Measurements from ENCODE around the gene SRPRB.

The SRPRB gene

DNA sequence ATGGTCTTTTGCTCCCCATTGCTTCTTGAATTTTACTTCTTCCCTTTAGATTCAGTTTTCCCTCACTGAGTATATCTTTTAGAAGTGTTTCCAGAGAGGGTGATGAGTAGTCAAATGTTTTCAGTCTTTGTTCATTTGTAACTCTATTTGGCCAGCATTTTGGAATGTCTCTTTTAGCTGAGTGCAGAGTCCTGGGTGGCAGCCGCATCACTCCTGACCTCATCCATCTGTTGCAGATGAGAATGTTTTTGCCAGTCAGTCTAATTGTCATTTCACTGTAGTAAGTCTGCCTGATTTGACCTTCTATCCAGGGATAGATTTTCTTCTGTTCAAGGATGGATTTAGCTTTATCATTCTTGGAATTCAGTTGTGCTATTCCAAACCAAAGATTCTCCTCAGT, 7.3 kb downstream of the SRPRB start:
- peaks cover 13% of the 10 kb centered on the region for H3K36me3 ChIP-seq (ENCODE audit: control insufficient read depth, insufficient read depth, low read length)
- no peak overlapping the region for H3K4me3 ChIP-seq (replicated peaks; ENCODE audit: low read depth, low read length)
- no peak for DNase-seq (ENCODE audit: extremely low read depth, insufficient read length)
- no peaks in the 10 kb centered on the region for H3K27me3 ChIP-seq (replicated peaks; ENCODE audit: control insufficient read depth, insufficient read depth, low read length)
- TF ChIP-seq, protein P1, sequence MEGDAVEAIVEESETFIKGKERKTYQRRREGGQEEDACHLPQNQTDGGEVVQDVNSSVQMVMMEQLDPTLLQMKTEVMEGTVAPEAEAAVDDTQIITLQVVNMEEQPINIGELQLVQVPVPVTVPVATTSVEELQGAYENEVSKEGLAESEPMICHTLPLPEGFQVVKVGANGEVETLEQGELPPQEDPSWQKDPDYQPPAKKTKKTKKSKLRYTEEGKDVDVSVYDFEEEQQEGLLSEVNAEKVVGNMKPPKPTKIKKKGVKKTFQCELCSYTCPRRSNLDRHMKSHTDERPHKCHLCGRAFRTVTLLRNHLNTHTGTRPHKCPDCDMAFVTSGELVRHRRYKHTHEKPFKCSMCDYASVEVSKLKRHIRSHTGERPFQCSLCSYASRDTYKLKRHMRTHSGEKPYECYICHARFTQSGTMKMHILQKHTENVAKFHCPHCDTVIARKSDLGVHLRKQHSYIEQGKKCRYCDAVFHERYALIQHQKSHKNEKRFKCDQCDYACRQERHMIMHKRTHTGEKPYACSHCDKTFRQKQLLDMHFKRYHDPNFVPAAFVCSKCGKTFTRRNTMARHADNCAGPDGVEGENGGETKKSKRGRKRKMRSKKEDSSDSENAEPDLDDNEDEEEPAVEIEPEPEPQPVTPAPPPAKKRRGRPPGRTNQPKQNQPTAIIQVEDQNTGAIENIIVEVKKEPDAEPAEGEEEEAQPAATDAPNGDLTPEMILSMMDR (IDR thresholded peaks at IDR 0.05; ENCODE audit: insufficient read depth, low read length, poor library complexity, severe bottlenecking): no peak

DNA sequence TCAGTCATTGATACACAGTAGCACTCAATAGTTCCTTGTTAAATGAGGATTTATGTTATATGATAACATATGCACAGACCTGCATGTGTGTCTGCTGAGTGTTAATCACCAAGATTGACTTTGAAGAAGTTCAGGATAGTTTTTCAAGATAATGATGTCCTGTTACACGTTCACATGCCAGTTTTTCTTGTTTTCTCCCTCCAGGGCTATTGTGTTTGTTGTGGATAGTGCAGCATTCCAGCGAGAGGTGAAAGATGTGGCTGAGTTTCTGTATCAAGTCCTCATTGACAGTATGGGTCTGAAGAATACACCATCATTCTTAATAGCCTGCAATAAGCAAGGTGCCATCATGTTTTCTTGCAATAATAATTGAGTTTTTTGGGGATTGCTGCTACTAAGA, 9.8 kb downstream of the SRPRB start:
- TF ChIP-seq, protein P1 (IDR thresholded peaks at IDR 0.05; ENCODE audit: insufficient read depth, low read length, poor library complexity, severe bottlenecking): no peak
- DNase-seq (ENCODE audit: extremely low read depth, insufficient read length): no peak
- H3K27me3 ChIP-seq (replicated peaks; ENCODE audit: control insufficient read depth, insufficient read depth, low read length): no peaks in the 10 kb centered on the region
- no peak overlapping the region for H3K4me3 ChIP-seq (replicated peaks; ENCODE audit: low read depth, low read length)
- peaks cover 26% of the 10 kb centered on the region for H3K36me3 ChIP-seq (ENCODE audit: control insufficient read depth, insufficient read depth, low read length)

DNA sequence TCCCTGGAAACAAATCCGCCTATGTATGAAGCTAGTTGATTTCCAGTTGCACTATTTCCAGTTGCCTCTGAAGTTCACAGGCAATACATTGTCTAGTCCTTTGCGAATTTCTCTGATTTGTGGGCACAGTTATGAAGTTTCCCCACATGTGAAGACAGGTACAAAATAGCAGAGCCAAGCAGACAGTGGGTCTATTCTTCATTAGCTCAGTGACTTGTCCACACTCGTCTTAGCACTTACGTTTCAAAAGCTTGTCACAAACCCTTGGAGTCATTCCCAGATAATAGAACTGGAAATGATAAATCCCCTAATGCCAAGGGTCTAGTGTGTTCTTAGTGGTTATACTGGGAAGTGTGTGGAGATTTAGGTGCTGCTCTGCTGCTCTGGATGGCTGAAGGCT, 14.5 kb downstream of the SRPRB start:
- Histone ChIP-seq H3K36me3 (ENCODE audit: control insufficient read depth, insufficient read depth, low read length) (peaks cover 43% of the 10 kb centered on the region), H3K27me3 (replicated peaks; ENCODE audit: control insufficient read depth, insufficient read depth, low read length) (no peaks in the 10 kb centered on the region), H3K4me3 (replicated peaks; ENCODE audit: low read depth, low read length) (no peak overlapping the region)
- DNase-seq (ENCODE audit: extremely low read depth, insufficient read length): no peak
- TF ChIP-seq, protein P1 (IDR thresholded peaks at IDR 0.05; ENCODE audit: insufficient read depth, low read length, poor library complexity, severe bottlenecking): no peak

DNA sequence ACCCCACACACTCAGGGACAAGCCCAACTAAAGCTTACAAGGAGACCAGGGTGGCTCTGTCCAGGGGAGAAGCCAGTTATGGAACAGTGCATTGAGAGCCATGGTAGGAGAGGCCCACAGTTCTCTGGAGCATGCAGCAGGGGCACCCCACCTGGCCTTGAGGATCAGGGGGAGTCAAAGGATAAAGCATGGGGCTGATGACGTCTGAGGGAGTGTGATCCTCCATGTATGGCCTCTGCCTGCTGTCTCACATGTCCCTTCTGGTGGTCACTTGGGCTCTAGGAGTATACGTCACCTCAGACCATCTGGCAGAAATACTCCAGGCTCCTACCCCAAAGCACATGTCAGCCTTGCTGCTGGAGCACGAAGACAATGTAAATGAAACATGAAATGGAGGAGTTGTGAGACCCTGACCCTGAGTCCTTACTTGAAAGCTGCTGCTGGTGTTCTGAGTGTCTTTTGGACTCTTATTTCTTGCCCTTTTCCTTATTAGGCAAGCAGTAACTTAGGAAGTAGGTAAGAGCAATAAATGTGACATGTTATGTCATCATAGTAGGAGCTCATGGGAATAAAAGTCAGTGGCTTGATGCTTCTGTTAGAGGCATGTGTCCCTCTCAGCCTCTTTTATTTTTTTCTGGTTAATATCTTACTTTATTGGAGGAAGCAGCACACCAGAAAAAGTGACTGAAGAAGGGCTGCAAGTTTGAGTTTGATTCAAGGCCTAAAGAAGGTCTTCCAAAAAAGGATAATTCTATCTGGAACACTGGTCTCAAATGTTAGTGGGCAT, 15.5 kb downstream of the SRPRB start:
- Histone ChIP-seq H3K36me3 (ENCODE audit: control insufficient read depth, insufficient read depth, low read length) (peaks cover 43% of the 10 kb centered on the region), H3K27me3 (replicated peaks; ENCODE audit: control insufficient read depth, insufficient read depth, low read length) (no peaks in the 10 kb centered on the region), H3K4me3 (replicated peaks; ENCODE audit: low read depth, low read length) (no peak overlapping the region)
- TF ChIP-seq, protein P1 (IDR thresholded peaks at IDR 0.05; ENCODE audit: insufficient read depth, low read length, poor library complexity, severe bottlenecking): no peak
- DNase-seq (ENCODE audit: extremely low read depth, insufficient read length): no peak

DNA sequence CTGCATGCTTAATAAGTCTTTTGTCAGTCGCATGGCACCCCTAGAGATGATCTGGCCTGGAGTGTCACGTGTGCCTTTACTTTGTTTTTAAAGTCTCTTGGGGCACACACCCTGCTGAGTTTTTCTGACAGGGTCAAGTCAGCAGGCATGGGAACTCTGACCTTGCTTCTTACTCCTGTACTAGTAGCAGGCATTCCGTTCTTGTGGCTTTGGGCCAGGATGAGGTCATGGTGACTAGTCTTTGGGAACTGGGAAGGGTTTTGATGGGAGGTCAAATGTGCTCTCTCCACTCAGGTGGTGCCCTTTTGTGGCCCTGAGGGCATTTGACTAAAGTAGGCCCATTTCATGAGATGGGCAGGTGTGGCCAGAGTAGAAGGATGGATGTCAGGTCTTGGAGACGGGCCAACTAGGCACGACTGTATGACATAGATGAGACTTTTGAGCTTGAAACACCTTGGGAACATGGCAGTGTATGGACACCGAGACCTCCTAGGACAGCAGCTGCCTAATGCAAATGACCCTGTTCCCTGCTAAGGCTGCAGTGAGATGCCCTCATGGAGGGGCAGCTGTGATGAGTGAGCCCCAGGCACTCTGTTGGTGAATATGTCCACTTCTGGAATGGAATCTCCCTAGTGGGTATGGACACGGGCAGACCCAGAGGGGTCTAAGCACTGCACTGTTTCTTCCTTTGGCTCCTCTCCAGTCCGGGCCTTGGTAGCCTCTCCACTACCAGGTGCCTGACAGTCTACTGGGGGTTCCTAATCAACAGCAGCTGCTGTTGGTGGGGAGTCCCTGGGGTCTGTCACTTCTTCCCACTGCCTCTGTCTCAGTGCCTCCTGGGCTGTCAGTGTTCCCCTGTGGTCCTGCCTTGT, 16.4 kb downstream of the SRPRB start:
- Histone ChIP-seq H3K36me3 (ENCODE audit: control insufficient read depth, insufficient read depth, low read length) (peaks cover 43% of the 10 kb centered on the region), H3K27me3 (replicated peaks; ENCODE audit: control insufficient read depth, insufficient read depth, low read length) (no peaks in the 10 kb centered on the region), H3K4me3 (replicated peaks; ENCODE audit: low read depth, low read length) (no peak overlapping the region)
- TF ChIP-seq, protein P1 (IDR thresholded peaks at IDR 0.05; ENCODE audit: insufficient read depth, low read length, poor library complexity, severe bottlenecking): no peak
- DNase-seq (ENCODE audit: extremely low read depth, insufficient read length): no peak
